GM21786 (cell line): ENCODE measurements around the gene MAP4K2.
"Not testable (repeated sequence)": the region's sequence is repeated elsewhere in the genome, so short reads cannot be mapped to it uniquely, and the experiment has no call there.

ENCODE experiments used
- ATAC-seq: cut with Tn5 transposase; IDR thresholded peaks from one replicate; pipeline ENCODE4 v1.9.1; 2021; ENCODE audit not compliant: unreplicated experiment

Gene MAP4K2

DNA sequence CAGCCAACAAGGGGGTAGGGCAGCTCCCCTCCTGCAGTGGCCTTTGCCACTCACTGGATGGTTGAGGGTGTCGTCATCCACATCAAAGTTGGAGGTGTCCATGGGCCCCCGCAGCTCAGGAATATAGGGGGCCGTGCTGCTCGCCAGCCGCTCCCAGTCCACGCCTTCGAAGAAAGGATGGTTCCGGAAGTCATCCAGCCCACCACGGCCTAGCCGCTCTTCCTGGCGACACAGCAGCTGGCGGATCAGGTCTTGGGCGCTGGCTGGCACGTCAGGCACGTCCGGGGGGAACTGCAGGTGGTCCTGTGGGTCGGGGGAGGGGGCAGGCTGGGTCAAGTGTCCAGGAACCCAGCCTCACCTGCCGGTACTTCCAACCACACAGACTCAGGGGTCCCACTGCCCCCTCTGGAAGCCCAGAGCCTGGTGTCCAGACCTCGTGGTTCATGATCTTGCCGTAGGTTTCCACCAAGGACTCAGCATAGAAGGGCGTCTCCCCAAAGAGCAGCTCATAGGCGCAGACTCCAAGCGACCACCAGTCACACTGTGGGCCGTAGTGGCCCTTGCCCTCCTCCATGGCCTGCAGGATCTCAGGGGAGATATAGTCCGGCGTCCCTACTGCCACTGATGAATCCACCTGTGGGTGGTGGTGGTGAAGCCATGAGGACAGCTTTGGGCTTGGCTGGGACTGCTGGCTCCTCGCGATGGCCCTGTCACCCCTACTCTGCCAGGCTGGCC is 35.8 kb upstream of the MAP4K2 start:
- ATAC-seq, result no peak

- ATAC-seq, result no peak
Measured at GRCh38 chr11:64837887-64838351, 34.9 kb upstream of the MAP4K2 start.

DNA sequence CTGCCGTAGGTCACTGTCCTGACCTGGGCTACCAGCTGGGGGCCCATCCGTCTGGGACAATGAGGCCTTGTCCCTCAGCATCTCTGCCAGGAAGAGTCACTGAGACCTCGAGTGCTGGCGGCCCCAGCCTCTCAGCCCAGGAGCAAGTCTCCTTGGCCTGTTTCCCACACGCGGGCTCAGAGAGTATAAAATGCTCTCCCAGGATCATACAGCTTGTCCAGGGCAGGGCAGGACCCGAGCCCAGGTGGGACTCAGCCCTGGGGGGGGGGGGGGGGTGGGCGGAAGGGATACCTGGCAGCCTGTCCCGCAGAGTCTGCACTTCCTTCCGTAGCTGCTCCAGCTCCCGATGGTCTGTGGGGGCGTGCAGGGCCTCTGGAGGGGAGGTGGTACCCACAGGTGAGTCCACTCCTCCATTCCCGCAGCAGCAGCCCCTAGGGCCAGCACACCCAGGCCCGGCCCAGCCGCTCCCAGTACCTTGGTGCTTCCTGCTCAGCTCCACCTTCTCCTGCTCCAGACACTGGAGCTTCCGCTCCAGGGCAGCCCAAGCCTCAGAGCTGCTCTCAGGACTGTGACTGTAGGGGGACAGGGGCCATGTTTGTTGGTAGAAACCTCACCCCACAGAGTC is 33.5 kb upstream of the MAP4K2 start:
- no peak for ATAC-seq

- ATAC-seq, result no peak
Measured at GRCh38 chr11:64835616-64836447, 32.8 kb upstream of the MAP4K2 start.

GRCh38 chr11:64834723-64835615 is 32.0 kb upstream of the MAP4K2 start:
- ATAC-seq, result no peak

- no peak for ATAC-seq
Measured at GRCh38 chr11:64834031-64834722, 31.2 kb upstream of the MAP4K2 start.

GRCh38 chr11:64833509-64833908 is 30.5 kb upstream of the MAP4K2 start:
- no peak for ATAC-seq

- ATAC-seq, result no peak
Measured at GRCh38 chr11:64833198-64833502, 30.1 kb upstream of the MAP4K2 start.

- ATAC-seq, result no peak
Measured at GRCh38 chr11:64832467-64833197, 29.6 kb upstream of the MAP4K2 start.

GRCh38 chr11:64831411-64831891 is 28.4 kb upstream of the MAP4K2 start:
- no peak for ATAC-seq

DNA sequence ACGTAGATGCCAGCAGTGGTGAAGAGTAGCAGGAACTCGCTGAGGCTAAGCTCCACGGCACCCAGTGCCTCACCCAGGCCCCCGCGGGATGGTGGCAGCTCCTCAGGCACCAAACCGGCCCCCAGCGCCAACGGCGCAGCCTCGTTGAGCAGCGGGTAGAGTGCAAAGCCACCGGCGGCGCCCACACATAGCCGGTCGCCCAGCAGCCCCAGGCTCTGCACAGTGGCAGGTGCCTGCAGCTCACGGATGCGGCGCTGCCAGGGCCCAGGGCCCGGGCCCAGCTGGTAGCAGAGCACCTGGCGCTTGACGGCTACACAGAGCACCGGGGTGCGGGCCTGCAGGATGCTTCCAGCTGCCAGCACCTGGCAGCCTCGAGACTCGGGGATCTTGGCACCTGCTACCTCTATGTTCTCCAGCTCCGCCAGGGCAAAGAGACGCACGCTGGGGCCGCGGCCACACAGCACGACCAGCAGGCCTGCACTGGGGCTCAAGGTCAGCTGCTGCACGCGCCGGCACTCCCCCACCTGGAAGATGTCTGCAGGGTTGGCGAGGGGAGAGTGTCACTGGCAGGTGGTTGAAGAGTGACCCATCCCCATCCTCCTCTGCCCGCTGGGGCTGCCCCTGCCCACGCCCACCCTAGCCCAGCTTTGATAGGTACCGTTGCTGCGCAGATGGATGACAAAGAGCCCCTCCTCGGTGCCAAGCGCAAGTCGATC is 26.7 kb upstream of the MAP4K2 start:
- ATAC-seq, result no peak

DNA sequence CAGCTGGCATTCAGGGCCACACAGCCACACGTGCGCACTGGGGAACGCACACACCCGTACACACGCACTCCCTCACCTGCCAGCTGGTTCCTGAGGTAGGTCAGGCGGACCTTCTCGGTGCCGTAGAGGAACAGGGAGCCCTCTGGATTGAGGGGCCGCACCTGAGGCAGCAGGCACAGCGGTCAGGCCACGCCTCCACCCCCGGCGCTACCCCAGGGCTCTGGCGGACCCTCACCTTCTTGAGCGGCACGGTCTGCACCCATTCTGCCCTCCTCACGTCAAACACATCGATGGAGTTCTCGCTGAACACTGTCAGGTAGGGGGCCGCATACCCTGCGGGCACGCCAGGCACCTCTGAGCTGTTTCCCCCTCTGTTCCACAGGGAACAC is 24.4 kb upstream of the MAP4K2 start:
- ATAC-seq, result no peak

- no peak for ATAC-seq
Measured at GRCh38 chr11:64826578-64827450, 23.8 kb upstream of the MAP4K2 start.

- ATAC-seq, result no peak
Measured at GRCh38 chr11:64826062-64826461, 23.0 kb upstream of the MAP4K2 start.

DNA sequence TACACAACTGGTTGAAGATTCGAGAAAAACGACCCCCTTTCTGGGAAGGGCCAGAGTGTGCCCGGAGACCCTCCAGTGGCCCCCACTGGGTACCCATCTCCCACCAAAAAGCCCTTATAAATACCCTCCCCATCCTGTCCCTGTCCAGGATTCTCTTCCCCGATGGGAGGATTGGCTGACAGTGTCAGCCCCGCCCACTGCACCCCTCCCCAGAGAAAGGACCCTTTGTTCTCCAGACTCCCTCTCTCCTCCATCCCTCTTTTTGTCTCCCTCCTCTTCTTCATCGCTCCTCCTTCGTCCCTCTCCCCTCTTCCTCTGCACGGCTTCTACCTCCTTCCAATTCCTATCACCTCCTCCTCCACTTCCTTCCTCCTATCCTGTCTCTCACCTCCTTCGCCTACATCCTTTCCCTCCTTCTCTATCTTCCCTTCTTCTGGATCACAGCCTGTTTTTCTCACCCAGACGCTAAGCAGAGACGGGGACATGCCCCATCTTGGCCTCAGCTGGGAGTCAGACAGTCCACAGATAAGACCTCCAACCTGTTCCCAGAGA is 20.6 kb upstream of the MAP4K2 start:
- no peak for ATAC-seq

DNA sequence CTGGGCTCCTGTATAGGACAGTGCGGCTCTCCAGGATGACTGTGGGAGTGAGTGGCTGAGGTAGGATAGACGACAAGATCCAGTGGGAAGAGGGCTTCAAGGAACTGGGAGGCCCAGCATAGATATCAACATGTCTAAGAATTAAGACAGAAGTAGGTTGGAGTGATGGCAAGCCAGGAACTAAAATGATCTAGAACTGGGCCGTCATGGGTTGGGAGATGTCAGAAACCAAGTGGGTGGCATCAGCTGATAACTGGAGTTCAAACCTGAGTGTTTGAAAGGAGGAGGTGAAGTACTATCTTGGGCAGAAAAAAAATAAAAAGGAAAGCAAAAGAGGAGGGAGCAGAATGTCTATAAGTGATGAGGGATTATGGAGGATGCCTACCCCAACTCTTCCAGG is 14.5 kb upstream of the MAP4K2 start:
- no peak for ATAC-seq

DNA sequence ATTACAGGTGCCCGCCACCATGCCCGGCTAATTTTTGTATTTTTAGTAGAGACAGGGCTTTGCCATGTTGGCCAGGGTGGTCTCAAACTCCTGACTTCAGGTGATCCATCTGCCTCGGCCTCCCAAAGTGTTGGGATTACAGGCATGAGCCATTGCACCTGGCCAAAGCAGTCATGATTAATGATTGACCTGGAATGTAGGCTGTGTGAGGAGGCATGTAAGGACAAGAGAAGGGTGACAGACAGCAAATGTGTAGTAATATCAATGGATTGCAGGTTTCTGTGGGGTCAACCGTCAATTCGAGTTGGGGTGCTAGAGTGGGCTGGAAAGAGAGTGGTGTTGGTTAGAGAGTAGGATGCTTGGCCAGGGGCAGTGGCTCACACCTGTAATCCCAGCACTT is 12.4 kb upstream of the MAP4K2 start:
- not testable (repeated sequence) for ATAC-seq

DNA sequence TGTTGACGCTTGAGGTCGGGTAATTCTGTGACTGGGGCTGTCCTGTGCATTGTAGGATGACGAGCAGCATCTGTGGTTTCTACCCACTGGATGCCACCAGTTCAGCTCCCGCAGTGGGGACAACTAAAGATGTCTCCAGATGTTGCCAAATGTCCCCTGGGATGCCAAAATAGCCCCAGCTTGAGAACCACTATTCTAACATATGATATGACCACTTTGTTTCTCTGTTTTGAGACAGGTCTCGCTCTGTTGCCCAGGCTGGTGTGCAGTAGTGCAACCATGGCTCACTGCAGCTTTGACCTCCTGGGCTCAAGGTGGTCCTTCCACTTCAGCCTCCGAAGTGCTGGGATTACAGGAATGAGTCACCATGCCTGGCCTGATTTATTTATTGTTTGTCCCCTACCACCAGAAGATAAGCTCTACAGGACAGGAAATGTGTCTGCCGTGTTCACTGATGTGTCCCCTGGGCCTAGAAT is 11.7 kb upstream of the MAP4K2 start:
- ATAC-seq, result peak; percentile 67
